GM18858 (cell line): Measurements from ENCODE around the gene SEMA5B.

ENCODE experiments used
- ATAC-seq: cut with Tn5 transposase; IDR thresholded peaks from one replicate; pipeline ENCODE4 v1.9.1; 2021; ENCODE audit not compliant: unreplicated experiment

The SEMA5B gene

GRCh38 chr3:123055352-123055751, 27.8 kb upstream of the SEMA5B start:
- ATAC-seq, result no peak

GRCh38 chr3:123054931-123055330, 27.4 kb upstream of the SEMA5B start:
- ATAC-seq, result no peak

GRCh38 chr3:123054109-123054778, 26.7 kb upstream of the SEMA5B start:
- ATAC-seq, result no peak

- ATAC-seq, result no peak
Observed at GRCh38 chr3:123053107-123053506, 25.5 kb upstream of the SEMA5B start.

GRCh38 chr3:123050666-123051065, 23.1 kb upstream of the SEMA5B start:
- no peak for ATAC-seq

GRCh38 chr3:123048480-123049237, 21.1 kb upstream of the SEMA5B start:
- no peak for ATAC-seq

GRCh38 chr3:123047062-123047319, 19.4 kb upstream of the SEMA5B start:
- ATAC-seq, result no peak

GRCh38 chr3:123046262-123047061, 18.9 kb upstream of the SEMA5B start:
- no peak for ATAC-seq

- ATAC-seq, result no peak
Observed at GRCh38 chr3:123044981-123045763, 17.6 kb upstream of the SEMA5B start.

- ATAC-seq, result no peak
Observed at GRCh38 chr3:123042413-123042812, 14.8 kb upstream of the SEMA5B start.

- no peak for ATAC-seq
Observed at GRCh38 chr3:123039178-123039577, 11.6 kb upstream of the SEMA5B start.

- ATAC-seq, result no peak
Observed at GRCh38 chr3:123038751-123039150, 11.2 kb upstream of the SEMA5B start.

GRCh38 chr3:123037015-123037375, 9.4 kb upstream of the SEMA5B start:
- ATAC-seq, result no peak

GRCh38 chr3:123036352-123037014, 8.9 kb upstream of the SEMA5B start:
- no peak for ATAC-seq

GRCh38 chr3:123034996-123035395, 7.4 kb upstream of the SEMA5B start:
- ATAC-seq, result no peak

- ATAC-seq, result no peak
Observed at GRCh38 chr3:123034120-123034519, 6.6 kb upstream of the SEMA5B start.

- ATAC-seq, result no peak
Observed at GRCh38 chr3:123032057-123032456, 4.5 kb upstream of the SEMA5B start.

GRCh38 chr3:123031051-123031450, 3.5 kb upstream of the SEMA5B start:
- ATAC-seq, result no peak

- ATAC-seq, result no peak
Observed at GRCh38 chr3:123028233-123028828, 768 bp upstream of the SEMA5B start.

- no peak for ATAC-seq
Observed at GRCh38 chr3:123026565-123027291, 835 bp downstream of the SEMA5B start.
